ENCODE measurements around the gene TRMT1.

DNA sequence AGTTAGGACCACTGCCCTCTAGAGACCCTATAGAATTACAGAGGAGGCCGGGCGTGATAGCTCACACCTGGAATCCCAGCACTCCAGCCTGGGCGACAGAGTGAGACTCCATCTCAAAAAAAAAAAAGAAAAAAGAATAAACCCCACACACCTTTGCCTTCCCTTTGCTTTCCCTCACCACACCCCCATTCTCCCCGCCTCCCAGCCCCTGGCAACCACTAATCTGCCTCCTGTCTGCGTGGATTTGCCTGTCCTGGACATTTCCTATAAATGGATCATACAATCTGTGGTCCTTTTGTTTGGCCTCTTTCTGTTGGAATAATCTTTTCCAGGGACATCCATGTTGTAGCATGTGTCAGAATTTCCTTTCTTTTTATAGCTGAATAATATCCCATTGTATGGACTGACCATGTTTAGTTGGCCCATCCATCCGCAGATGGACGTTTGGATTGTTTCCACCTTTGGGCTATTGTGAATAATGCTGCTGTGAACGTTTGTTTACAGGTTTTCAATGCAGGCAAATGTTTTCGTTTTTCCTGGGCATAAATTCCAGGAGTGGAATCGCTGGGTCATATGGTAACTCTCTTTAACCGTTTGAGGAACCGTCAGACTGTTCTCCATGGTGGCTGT, 16.8 kb upstream of the TRMT1 start:
- TF ChIP-seq POLR2A (IDR thresholded peaks at IDR 0.05): no peak
- TF ChIP-seq, protein P1, sequence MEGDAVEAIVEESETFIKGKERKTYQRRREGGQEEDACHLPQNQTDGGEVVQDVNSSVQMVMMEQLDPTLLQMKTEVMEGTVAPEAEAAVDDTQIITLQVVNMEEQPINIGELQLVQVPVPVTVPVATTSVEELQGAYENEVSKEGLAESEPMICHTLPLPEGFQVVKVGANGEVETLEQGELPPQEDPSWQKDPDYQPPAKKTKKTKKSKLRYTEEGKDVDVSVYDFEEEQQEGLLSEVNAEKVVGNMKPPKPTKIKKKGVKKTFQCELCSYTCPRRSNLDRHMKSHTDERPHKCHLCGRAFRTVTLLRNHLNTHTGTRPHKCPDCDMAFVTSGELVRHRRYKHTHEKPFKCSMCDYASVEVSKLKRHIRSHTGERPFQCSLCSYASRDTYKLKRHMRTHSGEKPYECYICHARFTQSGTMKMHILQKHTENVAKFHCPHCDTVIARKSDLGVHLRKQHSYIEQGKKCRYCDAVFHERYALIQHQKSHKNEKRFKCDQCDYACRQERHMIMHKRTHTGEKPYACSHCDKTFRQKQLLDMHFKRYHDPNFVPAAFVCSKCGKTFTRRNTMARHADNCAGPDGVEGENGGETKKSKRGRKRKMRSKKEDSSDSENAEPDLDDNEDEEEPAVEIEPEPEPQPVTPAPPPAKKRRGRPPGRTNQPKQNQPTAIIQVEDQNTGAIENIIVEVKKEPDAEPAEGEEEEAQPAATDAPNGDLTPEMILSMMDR (IDR thresholded peaks at IDR 0.05): no peak
